Large intestine (tissue), 3 donors: ENCODE results near the gene TUT4. TPM values are rescaled to one million over a fixed set of nuclear protein-coding genes. Genes with fewer than 3 reads are reported as not detected.

Experiments used
- DNase-seq, 2 donors: peaks; one replicate each; pipeline versions ENCODE4 v3.0.0 to v3.0.0-alpha.2; 2013
- H3K27ac ChIP-seq: one replicate; pipeline ENCODE4 v1.5.1; 2013; ENCODE audit warnings: low read length
- H3K27me3 ChIP-seq: 2 replicates; pipeline ENCODE4 v1.6.1; 2013; ENCODE audit warnings: low read length; ENCODE audit not compliant: control insufficient read depth, insufficient read depth
- H3K36me3 ChIP-seq: 2 replicates; pipeline ENCODE4 v1.6.1; 2013; ENCODE audit warnings: low read length; ENCODE audit not compliant: control insufficient read depth, insufficient read depth
- H3K4me1 ChIP-seq: one replicate; pipeline ENCODE4 v1.6.1; 2013; ENCODE audit warnings: low read length; ENCODE audit not compliant: control insufficient read depth, insufficient read depth
- H3K4me3 ChIP-seq: one replicate; pipeline ENCODE4 v1.5.1; 2013; ENCODE audit warnings: low read length
- H3K9me3 ChIP-seq: one replicate; pipeline ENCODE4 v1.6.1; 2013; ENCODE audit warnings: mild to moderate bottlenecking, low read depth, low read length, moderate library complexity; ENCODE audit not compliant: control insufficient read depth
- WGBS: methylation state at CpG from one replicate; pipeline ENCODE4 v1.1.5; 2013; ENCODE audit warnings: low lambda C conversion rate; ENCODE audit not compliant: insufficient coverage; 5-methylcytosine and 5-hydroxymethylcytosine counted together
- polyA plus RNA-seq: library from polyadenylated mRNA; unstranded; fragments of 120-200 nt; gene quantifications from one replicate; pipeline ENCODE4 v1.2.1, GENCODE V29; 2013

TUT4 gene
- polyA plus RNA-seq, 1 donor, result 68.7 TPM

GRCh38 chr1:52439976-52440375 is 112.9 kb downstream of the TUT4 start:
- peaks cover 35% of the 10 kb centered on the region for H3K36me3 ChIP-seq

GRCh38 chr1:52436817-52437216 is 116.1 kb downstream of the TUT4 start:
- Histone ChIP-seq H3K27ac (no peak overlapping the region), H3K4me1 (no peaks in the 10 kb centered on the region), H3K4me3 (no peak overlapping the region), H3K36me3 (peaks cover 44% of the 10 kb centered on the region), H3K27me3 (no peaks in the 10 kb centered on the region), H3K9me3 (no peaks in the 10 kb centered on the region)
- no CpG with 5 or more reads among the region's 7 CpGs for WGBS
- DNase-seq, result no peak

More at GRCh38 chr1:52439976-52440375, 112.9 kb downstream of the TUT4 start:
- Histone ChIP-seq H3K4me1 (no peaks in the 10 kb centered on the region), H3K27ac (no peak overlapping the region), H3K27me3 (no peaks in the 10 kb centered on the region), H3K4me3 (no peak overlapping the region), H3K9me3 (no peaks in the 10 kb centered on the region)
- no peak for DNase-seq
- WGBS, result 100% methylated on average over 1 of the region's 4 CpGs

- WGBS, result no CpG with 5 or more reads among the region's 1 CpG
- H3K36me3 ChIP-seq, result peaks cover 47% of the 10 kb centered on the region
- DNase-seq, result no peak
Observed at GRCh38 chr1:52435650-52436049, 117.2 kb downstream of the TUT4 start.

GRCh38 chr1:52435211-52435610 is 117.7 kb downstream of the TUT4 start:
- Histone ChIP-seq H3K27me3 (no peaks in the 10 kb centered on the region), H3K4me3 (no peak overlapping the region), H3K4me1 (no peaks in the 10 kb centered on the region), H3K36me3 (peaks cover 49% of the 10 kb centered on the region), H3K9me3 (no peaks in the 10 kb centered on the region), H3K27ac (no peak overlapping the region)
- no peak for DNase-seq
- no CpG with 5 or more reads among the region's 1 CpG for WGBS

More at GRCh38 chr1:52435650-52436049, 117.2 kb downstream of the TUT4 start:
- no peaks in the 10 kb centered on the region for H3K4me1 ChIP-seq
- no peak overlapping the region for H3K4me3 ChIP-seq
- H3K27me3 ChIP-seq, result no peaks in the 10 kb centered on the region
- no peak overlapping the region for H3K27ac ChIP-seq
- no peaks in the 10 kb centered on the region for H3K9me3 ChIP-seq

- no peak overlapping the region for H3K4me3 ChIP-seq
- peaks cover 46% of the 10 kb centered on the region for H3K36me3 ChIP-seq
- H3K9me3 ChIP-seq, result no peaks in the 10 kb centered on the region
- H3K4me1 ChIP-seq, result no peaks in the 10 kb centered on the region
- no peak for DNase-seq
- no peak overlapping the region for H3K27ac ChIP-seq
- no CpG with 5 or more reads among the region's 8 CpGs for WGBS
- no peaks in the 10 kb centered on the region for H3K27me3 ChIP-seq
Observed at GRCh38 chr1:52432807-52433206, 120.1 kb downstream of the TUT4 start.

- DNase-seq, result no peak
- H3K9me3 ChIP-seq, result no peaks in the 10 kb centered on the region
Observed at GRCh38 chr1:52427152-52427551, 125.7 kb downstream of the TUT4 start.

GRCh38 chr1:52426371-52426770 is 126.5 kb downstream of the TUT4 start:
- no peaks in the 10 kb centered on the region for H3K27me3 ChIP-seq
- H3K27ac ChIP-seq, result no peak overlapping the region
- H3K36me3 ChIP-seq, result peaks cover 34% of the 10 kb centered on the region
- no peaks in the 10 kb centered on the region for H3K4me1 ChIP-seq
- no peak overlapping the region for H3K4me3 ChIP-seq
- no peak for DNase-seq
- WGBS, result no CpG with 5 or more reads among the region's 3 CpGs
- H3K9me3 ChIP-seq, result no peaks in the 10 kb centered on the region

More at GRCh38 chr1:52427152-52427551, 125.7 kb downstream of the TUT4 start:
- Histone ChIP-seq H3K4me3 (no peak overlapping the region), H3K27me3 (no peaks in the 10 kb centered on the region), H3K4me1 (no peaks in the 10 kb centered on the region), H3K27ac (no peak overlapping the region), H3K36me3 (peaks cover 34% of the 10 kb centered on the region)
- WGBS, result no CpG with 5 or more reads among the region's 1 CpG

GRCh38 chr1:52424813-52425212 is 128.1 kb downstream of the TUT4 start:
- 100% methylated on average over 1 of the region's 1 CpG for WGBS
- Histone ChIP-seq H3K36me3 (peaks cover 26% of the 10 kb centered on the region), H3K4me1 (no peaks in the 10 kb centered on the region), H3K4me3 (no peak overlapping the region), H3K27me3 (no peaks in the 10 kb centered on the region), H3K9me3 (no peaks in the 10 kb centered on the region), H3K27ac (no peak overlapping the region)
- DNase-seq, result no peak

- Histone ChIP-seq H3K27ac (no peak overlapping the region), H3K36me3 (peaks cover 23% of the 10 kb centered on the region), H3K4me1 (no peaks in the 10 kb centered on the region), H3K4me3 (no peak overlapping the region), H3K9me3 (no peaks in the 10 kb centered on the region), H3K27me3 (no peaks in the 10 kb centered on the region)
- no peak for DNase-seq
Observed at GRCh38 chr1:52424231-52424636, 128.7 kb downstream of the TUT4 start.

GRCh38 chr1:52423771-52424170 is 129.1 kb downstream of the TUT4 start:
- DNase-seq, result no peak
- H3K36me3 ChIP-seq, result peaks cover 23% of the 10 kb centered on the region
- WGBS, result 80% methylated on average over 3 of the region's 9 CpGs
- no peaks in the 10 kb centered on the region for H3K9me3 ChIP-seq
- no peaks in the 10 kb centered on the region for H3K4me1 ChIP-seq
- no peak overlapping the region for H3K27ac ChIP-seq
- H3K27me3 ChIP-seq, result no peaks in the 10 kb centered on the region
- no peak overlapping the region for H3K4me3 ChIP-seq

- Histone ChIP-seq H3K27me3 (no peaks in the 10 kb centered on the region), H3K4me1 (no peaks in the 10 kb centered on the region), H3K9me3 (no peaks in the 10 kb centered on the region), H3K4me3 (no peak overlapping the region), H3K36me3 (peaks cover 28% of the 10 kb centered on the region), H3K27ac (no peak overlapping the region)
- WGBS, result 100% methylated on average over 2 of the region's 2 CpGs
- no peak for DNase-seq
Observed at GRCh38 chr1:52423055-52423454, 129.8 kb downstream of the TUT4 start.
